Stomach (tissue), 9 donors: ENCODE measurements around the gene ILF3. TPM values are rescaled to one million over a fixed set of nuclear protein-coding genes. Genes with fewer than 3 reads are reported as not detected.

Experiments used
- DNase-seq, 2 donors: peaks; one replicate each; pipeline versions ENCODE4 v3.0.0 to v3.0.0-alpha.2; 2013 to 2019
- H3K27ac ChIP-seq, 5 donors: fragments of 200-600 bp in 4 of 5; sonication (generic) in 4 of 5; one replicate each; pipeline ENCODE4 v1.5.1; 2013 to 2019; ENCODE audit warnings: mild to moderate bottlenecking in 1 of 5, moderate library complexity in 1 of 5
- H3K27me3 ChIP-seq, 3 donors: fragments of 200-600 bp; sonication (generic); one replicate each; pipeline ENCODE4 v1.5.1; 2017 to 2019; ENCODE audit warnings: mixed run types in 1 of 3
- H3K36me3 ChIP-seq, 4 donors: fragments of 200-600 bp; sonication (generic); 1 replicate in 3 of 4; 2 replicates in 1 of 4; pipeline ENCODE4 v1.5.1; 2016 to 2019
- H3K4me1 ChIP-seq, 4 donors: fragments of 200-600 bp; sonication (generic); one replicate each; pipeline ENCODE4 v1.5.1; 2016 to 2019
- H3K4me3 ChIP-seq, 4 donors: fragments of 200-600 bp; sonication (generic) in 3 of 4; one replicate each; pipeline ENCODE4 v1.5.1; 2016 to 2019; ENCODE audit warnings: mild to moderate bottlenecking in 1 of 4
- H3K9me3 ChIP-seq, 4 donors: fragments of 200-600 bp; sonication (generic); one replicate each; pipeline ENCODE4 v1.5.1; 2016 to 2019
- EP300 ChIP-seq: sonication (generic); formaldehyde crosslinking; IDR thresholded peaks from one replicate; pipeline ENCODE4 v1.6.1; 2017; ENCODE audit warnings: antibody characterized with exemption
- POLR2A ChIP-seq, 4 donors: fragments of 450-650 bp; IDR thresholded peaks; one replicate each; pipeline ENCODE4 v1.6.1; 2016; ENCODE audit warnings: antibody characterized with exemption in 4 of 4, control low read depth in 2 of 4, mild to moderate bottlenecking in 1 of 4, moderate library complexity in 1 of 4
- POLR2AphosphoS5 ChIP-seq, 3 donors: sonication (generic); formaldehyde crosslinking; IDR thresholded peaks; one replicate each; pipeline ENCODE4 v1.6.1; 2016; ENCODE audit warnings: antibody characterized with exemption in 3 of 3
- WGBS, 5 donors: extraction: QIAGEN DNeasy Blood & Tissue Kit in 3 of 5; methylation state at CpG; one replicate each; pipeline versions ENCODE4 v1.1.5 to v1.1.7; 2013 to 2018; 5-methylcytosine and 5-hydroxymethylcytosine counted together
- intact Hi-C: fragments of 100-400 bp; cut with DNase I; formaldehyde crosslinking; loops from one replicate; pipeline ENCODE4 v1.15.1; 2023; ENCODE audit warnings: low total_unique reads
- polyA plus RNA-seq, 3 donors: library from polyadenylated mRNA; stranded (reverse); fragments of 200-250 nt; gene quantifications; one replicate each; pipeline ENCODE4 v1.2.3, GENCODE V29; 2013
- total RNA-seq, 5 donors: library from RNA; depleted of rRNA; stranded (reverse); fragments of >200 nt; gene quantifications; one replicate each; pipeline versions ENCODE4 v1.1.0 to v1.2.3, GENCODE V29; 2014 to 2016
- TF ChIP-seq, protein P1 (sequence below), 7 experiments: fragments of 450-650 bp in 4 of 7; fragments of 200-600 bp in 3 of 7; sonication (generic) in 3 of 7; IDR thresholded peaks; one replicate each; pipeline ENCODE4 v1.5.1; 2016 to 2019; ENCODE audit warnings: antibody characterized with exemption in 7 of 7, control low read depth in 2 of 7, mild to moderate bottlenecking in 1 of 7
- donor health status: healthy with polysubstance abuse.
- donor health status: Bipolar disorder and iron deficiency.
- donor health status: healthy.

The ILF3 gene
- total and polyA plus RNA-seq, 8 donors: 33.5 to 381 (median 90.4) TPM

- WGBS, 5 donors: 42 to 64% (median 57%) methylated on average over 10 of the region's 10 CpGs
- Histone ChIP-seq H3K4me1 (peaks cover 33 to 100% (median 90%) of the 10 kb centered on the region in 4 donors), H3K27ac (peak overlapping the region; percentile 49 to 76 (median 60)), H3K9me3 (no peaks in the 10 kb centered on the region), H3K27me3 (no peaks in the 10 kb centered on the region), H3K4me3 (peak overlapping the region in 1 of 4 donors; percentile 0), H3K36me3 (peaks cover 0 to 33% (median 18%) of the 10 kb centered on the region in 4 donors)
- intact Hi-C loops: no loop called here
- peak in 2 of 3 donors; percentile 18 to 59 for TF ChIP-seq POLR2AphosphoS5 (IDR thresholded peaks at IDR 0.05)
- no peak for TF ChIP-seq EP300
- peak in 1 of 2 donors; percentile 55 for DNase-seq
Measured at GRCh38 chr19:10726268-10726667, 72.1 kb downstream of the ILF3 start.

GRCh38 chr19:10727685-10728201 lies 73.6 kb downstream of the ILF3 start:
- peaks cover 0 to 21% (median 17%) of the 10 kb centered on the region in 4 donors for H3K36me3 ChIP-seq
- no peaks in the 10 kb centered on the region for H3K9me3 ChIP-seq
- H3K27me3 ChIP-seq: no peaks in the 10 kb centered on the region
- TF ChIP-seq, protein P1, sequence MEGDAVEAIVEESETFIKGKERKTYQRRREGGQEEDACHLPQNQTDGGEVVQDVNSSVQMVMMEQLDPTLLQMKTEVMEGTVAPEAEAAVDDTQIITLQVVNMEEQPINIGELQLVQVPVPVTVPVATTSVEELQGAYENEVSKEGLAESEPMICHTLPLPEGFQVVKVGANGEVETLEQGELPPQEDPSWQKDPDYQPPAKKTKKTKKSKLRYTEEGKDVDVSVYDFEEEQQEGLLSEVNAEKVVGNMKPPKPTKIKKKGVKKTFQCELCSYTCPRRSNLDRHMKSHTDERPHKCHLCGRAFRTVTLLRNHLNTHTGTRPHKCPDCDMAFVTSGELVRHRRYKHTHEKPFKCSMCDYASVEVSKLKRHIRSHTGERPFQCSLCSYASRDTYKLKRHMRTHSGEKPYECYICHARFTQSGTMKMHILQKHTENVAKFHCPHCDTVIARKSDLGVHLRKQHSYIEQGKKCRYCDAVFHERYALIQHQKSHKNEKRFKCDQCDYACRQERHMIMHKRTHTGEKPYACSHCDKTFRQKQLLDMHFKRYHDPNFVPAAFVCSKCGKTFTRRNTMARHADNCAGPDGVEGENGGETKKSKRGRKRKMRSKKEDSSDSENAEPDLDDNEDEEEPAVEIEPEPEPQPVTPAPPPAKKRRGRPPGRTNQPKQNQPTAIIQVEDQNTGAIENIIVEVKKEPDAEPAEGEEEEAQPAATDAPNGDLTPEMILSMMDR (IDR thresholded peaks at IDR 0.05): no peak
- no peak for TF ChIP-seq POLR2A (IDR thresholded peaks at IDR 0.05)
- WGBS, 5 donors: 76 to 85% (median 79%) methylated on average over 14 of the region's 14 CpGs
- H3K4me1 ChIP-seq: peaks cover 36 to 100% (median 89%) of the 10 kb centered on the region in 4 donors
- no peak for DNase-seq
- H3K27ac ChIP-seq: peak overlapping the region; percentile 12 to 76 (median 60)
- no peak overlapping the region for H3K4me3 ChIP-seq
- intact Hi-C loops: no loop called here

GRCh38 chr19:10729411-10729810 lies 75.3 kb downstream of the ILF3 start:
- TF ChIP-seq EP300: no peak
- no peak for TF ChIP-seq POLR2AphosphoS5 (IDR thresholded peaks at IDR 0.05)
- no peak for TF ChIP-seq POLR2A (IDR thresholded peaks at IDR 0.05)
- TF ChIP-seq, protein P1 (IDR thresholded peaks at IDR 0.05): no peak
- no peak overlapping the region for H3K4me3 ChIP-seq
- intact Hi-C loops: no loop called here
- H3K9me3 ChIP-seq: no peaks in the 10 kb centered on the region
- H3K27me3 ChIP-seq: no peaks in the 10 kb centered on the region
- peaks cover 34 to 99% (median 82%) of the 10 kb centered on the region in 4 donors for H3K4me1 ChIP-seq
- peaks cover 0 to 10% (median 5%) of the 10 kb centered on the region in 4 donors for H3K36me3 ChIP-seq
- H3K27ac ChIP-seq: peak overlapping the region in 3 of 5 donors; percentile 73 to 84 (median 83)
- no peak for DNase-seq
- 87 to 95% (median 91%) methylated on average over 14 of the region's 14 CpGs for WGBS, 5 donors

DNA sequence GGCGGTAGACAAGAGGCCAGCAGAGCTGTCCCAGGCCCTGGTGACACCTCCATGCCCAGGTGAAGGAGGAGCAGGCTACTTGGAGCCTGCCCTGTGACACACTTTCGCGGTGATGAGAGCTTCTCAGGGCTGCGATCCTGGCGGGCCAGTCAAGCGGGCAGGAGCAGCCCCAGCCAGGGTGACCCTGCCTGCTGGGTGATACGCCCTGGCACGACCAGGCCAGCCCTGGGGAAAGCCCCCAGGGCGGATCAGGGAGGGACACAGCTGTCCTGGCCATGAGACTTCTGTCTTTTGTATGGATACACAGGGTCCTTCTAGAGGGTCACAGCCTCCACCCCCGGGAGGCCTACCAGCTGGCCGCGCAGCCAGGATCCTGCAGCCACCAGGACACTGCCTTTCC lies 76.8 kb downstream of the ILF3 start:
- Histone ChIP-seq H3K36me3 (peaks cover 0 to 10% (median 5%) of the 10 kb centered on the region in 4 donors), H3K9me3 (no peaks in the 10 kb centered on the region), H3K27me3 (no peaks in the 10 kb centered on the region), H3K4me3 (peak overlapping the region in 1 of 4 donors; percentile 9), H3K4me1 (peaks cover 18 to 99% (median 78%) of the 10 kb centered on the region in 4 donors), H3K27ac (peak overlapping the region; percentile 73 to 84 (median 77))
- TF ChIP-seq POLR2AphosphoS5 (IDR thresholded peaks at IDR 0.05) (no peak), POLR2A (IDR thresholded peaks at IDR 0.05) (no peak), EP300 (no peak)
- TF ChIP-seq, protein P1 (IDR thresholded peaks at IDR 0.05): no peak
- peak in 1 of 2 donors; percentile 46 for DNase-seq
- intact Hi-C loops: no loop called here
- WGBS, 5 donors: 50 to 77% (median 69%) methylated on average over 12 of the region's 12 CpGs

GRCh38 chr19:10735741-10736140 lies 81.6 kb downstream of the ILF3 start:
- Histone ChIP-seq H3K27ac (peak overlapping the region in 3 of 5 donors; percentile 27 to 88 (median 34)), H3K4me3 (no peak overlapping the region), H3K36me3 (peaks cover 0 to 20% (median 3%) of the 10 kb centered on the region in 4 donors), H3K4me1 (peaks cover 37 to 88% (median 70%) of the 10 kb centered on the region in 4 donors), H3K9me3 (no peaks in the 10 kb centered on the region), H3K27me3 (no peaks in the 10 kb centered on the region)
- intact Hi-C loops: no loop called here
- 84 to 90% (median 86%) methylated on average over 5 of the region's 5 CpGs for WGBS, 5 donors
- DNase-seq: no peak
- TF ChIP-seq, protein P1 (IDR thresholded peaks at IDR 0.05): no peak
- TF ChIP-seq POLR2A (IDR thresholded peaks at IDR 0.05) (no peak), POLR2AphosphoS5 (IDR thresholded peaks at IDR 0.05) (no peak), EP300 (no peak)
